Placental epithelial cell (primary cell): ENCODE results near the gene SHMT1. TPM values are rescaled to one million over a fixed set of nuclear protein-coding genes. Genes with fewer than 3 reads are reported as not detected.

Experiments
- small RNA-seq: library from RNA; depleted of rRNA; stranded (forward); fragments of <200 nt; gene quantifications from one replicate; pipeline ENCODE3, GENCODE V24; 2012
- total RNA-seq: library from RNA; depleted of rRNA; stranded (reverse); fragments of >200 nt; gene quantifications from 2 replicates; pipeline ENCODE4 v1.2.3, GENCODE V29; 2012

SHMT1 gene
- 2.0 and 8.5 TPM in 2 replicates for total RNA-seq

GRCh38 chr17:18363101-18364049 lies at the start of gene SHMT1:
Gene SHMT1, minus strand, starts transcription at chr17:18363550. Its CDS starts 7,569 bp downstream, at chr17:18355981.

DNA sequence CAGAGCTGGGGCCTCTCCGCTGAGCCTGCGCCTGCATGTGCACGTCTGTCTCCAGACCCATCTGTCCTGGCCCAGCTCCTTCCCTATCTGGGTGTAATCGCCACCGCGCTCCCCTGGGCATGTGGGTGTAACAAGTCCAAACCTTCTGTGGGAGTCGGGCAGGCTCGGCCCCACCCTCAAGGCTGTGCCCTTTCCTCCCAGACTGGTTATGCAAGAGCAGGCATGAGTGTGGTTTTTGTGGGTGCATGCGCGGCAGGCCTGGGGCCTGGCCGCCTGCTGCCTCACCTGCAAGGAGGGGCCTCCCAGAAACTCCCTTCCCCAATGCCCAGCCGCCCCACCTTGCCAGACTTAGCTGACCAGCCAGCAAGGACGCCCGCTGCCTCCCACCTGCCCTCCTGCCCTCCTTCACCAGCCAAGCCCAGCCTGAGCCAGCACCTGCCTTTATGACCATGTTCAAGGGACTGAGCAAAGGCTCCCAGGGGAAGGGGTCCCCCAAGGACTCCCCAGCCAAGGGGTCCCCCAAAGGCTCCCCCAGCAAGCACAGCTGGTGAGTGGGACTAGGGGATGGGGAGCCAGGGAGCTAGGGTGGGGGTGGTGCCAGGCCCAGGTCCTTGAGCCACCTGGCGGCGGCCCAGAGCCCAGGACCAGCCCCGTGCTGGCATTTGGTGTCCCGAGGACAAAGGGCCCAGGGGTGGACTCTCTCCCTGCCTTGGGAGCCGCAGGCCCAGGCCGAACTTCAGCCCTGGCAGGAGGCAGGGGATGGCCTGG lies 14.3 kb upstream of the SHMT1 start, which contains the start of gene EVPLL:
Gene EVPLL (plus strand): TSS at position 342 of the 768 bp plus-strand sequence. CDS start 3,160 bp downstream, outside the sequence.

DNA sequence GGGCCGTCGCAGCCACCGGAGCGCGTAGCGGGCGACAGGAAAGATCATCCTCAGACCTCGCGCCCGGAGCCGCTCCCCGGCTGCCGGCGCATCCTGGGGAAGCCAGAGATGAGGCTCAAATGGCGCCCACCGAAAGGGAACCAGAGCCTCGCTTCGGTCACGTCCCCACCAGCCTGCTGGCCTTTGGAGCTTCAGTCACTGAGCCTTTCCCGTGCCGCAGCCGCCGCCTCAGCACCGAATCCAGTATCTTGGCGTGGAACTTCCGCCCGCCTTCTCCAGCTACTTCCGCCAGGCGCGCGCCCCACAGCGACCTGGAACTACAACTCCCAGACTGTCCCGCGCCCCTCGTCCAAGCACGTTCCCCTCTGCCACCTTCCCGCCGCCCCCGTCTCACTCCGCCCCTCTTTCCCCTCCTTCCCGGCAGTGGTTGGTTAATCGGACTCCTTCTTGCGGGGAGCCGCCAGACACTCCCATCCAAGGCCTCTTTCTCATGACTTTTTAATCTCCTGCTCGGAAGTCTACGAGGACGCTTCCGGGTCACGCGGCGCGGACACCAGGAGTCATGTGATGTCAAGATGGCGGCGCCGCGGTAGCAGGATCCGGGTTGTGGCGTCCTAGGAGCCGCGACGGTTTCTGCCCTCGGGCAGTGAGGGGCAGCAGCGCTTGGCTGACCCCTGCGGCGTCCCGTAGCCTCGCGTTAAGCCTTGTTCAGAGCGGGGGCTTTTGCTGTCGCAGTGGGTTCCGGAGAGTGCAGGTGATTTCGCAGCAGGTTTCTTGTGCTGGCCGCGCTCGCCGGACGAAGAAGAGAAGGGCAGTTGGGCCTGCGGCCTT lies 48.4 kb downstream of the SHMT1 start, which contains the start of the genes SMCR8 and TOP3A:
Gene SMCR8 (plus strand): TSS at position 563 of the 831 bp plus-strand sequence. CDS start 497 bp downstream, outside the sequence.
Gene TOP3A (minus strand): TSS at position 264 of the 831 bp plus-strand sequence. CDS start 216 bp downstream, at position 48.

Small RNA genes lying within 50 kb of the gene (small RNA-seq; reads per million reads assigned to genes)
- not detected for gene AL353997.5

Other genes with a start within 250 kb of the SHMT1 start
- 98.5 and 149 TPM in 2 replicates for gene ALKBH5, start 179.7 kb downstream of the SHMT1 start, total RNA-seq
- gene LLGL1, start 137.9 kb downstream of the SHMT1 start, total RNA-seq: 50.0 and 51.0 TPM in 2 replicates
- 139 and 481 TPM in 2 replicates for gene FLII, start 104.8 kb downstream of the SHMT1 start, total RNA-seq
- gene MIEF2, start 102.9 kb downstream of the SHMT1 start, total RNA-seq: 18.1 and 76.3 TPM in 2 replicates
- gene TOP3A, start 48.6 kb downstream of the SHMT1 start, total RNA-seq: 29.1 and 42.1 TPM in 2 replicates
- gene SMCR8, start 48.3 kb downstream of the SHMT1 start, total RNA-seq: 15.3 and 19.6 TPM in 2 replicates
- 0.11 TPM in 1 of 2 replicates, not detected in the other for gene EVPLL, start 14.2 kb upstream of the SHMT1 start, total RNA-seq
- gene LGALS9C, start 113.2 kb upstream of the SHMT1 start, total RNA-seq: 0.98 TPM in 1 of 2 replicates, not detected in the other